SK-N-SH treated with all-trans-retinoic acid at 6 μM for 48 hours (cell line): ENCODE measurements around the gene STK40.

Experiments
- ESRRG ChIP-seq: fragments of 250-450 bp; sonication (Bioruptor Pico); IDR thresholded peaks from 2 replicates; pipeline ENCODE4 v1.6.1; 2021; ENCODE audit warnings: mild to moderate bottlenecking
- SNAI2 ChIP-seq: fragments of 250-450 bp; sonication (Bioruptor Pico); IDR thresholded peaks from 2 replicates; pipeline ENCODE4 v1.5.0; 2020; ENCODE audit warnings: mild to moderate bottlenecking, moderate library complexity
- TCF4 ChIP-seq: fragments of 250-450 bp; sonication (Bioruptor Pico); IDR thresholded peaks from 2 replicates; pipeline ENCODE4 v1.8.0; 2021; ENCODE audit warnings: mild to moderate bottlenecking, moderate library complexity, borderline replicate concordance
- ZFP30 ChIP-seq: fragments of 450-650 bp; formaldehyde crosslinking; IDR thresholded peaks from 2 replicates; pipeline ENCODE4 v1.5.0; 2022; ENCODE audit warnings: mild to moderate bottlenecking, moderate library complexity
- ZNF8 ChIP-seq: fragments of 450-650 bp; formaldehyde crosslinking; IDR thresholded peaks from 2 replicates; pipeline ENCODE4 v1.5.0; 2020; ENCODE audit warnings: mild to moderate bottlenecking, moderate library complexity
- TF ChIP-seq, protein P1 (sequence below): fragments of 250-450 bp; sonication (Bioruptor Pico); IDR thresholded peaks from 2 replicates; pipeline ENCODE4 v1.8.0; 2020; ENCODE audit warnings: mild to moderate bottlenecking, moderate library complexity, borderline replicate concordance

DNA sequence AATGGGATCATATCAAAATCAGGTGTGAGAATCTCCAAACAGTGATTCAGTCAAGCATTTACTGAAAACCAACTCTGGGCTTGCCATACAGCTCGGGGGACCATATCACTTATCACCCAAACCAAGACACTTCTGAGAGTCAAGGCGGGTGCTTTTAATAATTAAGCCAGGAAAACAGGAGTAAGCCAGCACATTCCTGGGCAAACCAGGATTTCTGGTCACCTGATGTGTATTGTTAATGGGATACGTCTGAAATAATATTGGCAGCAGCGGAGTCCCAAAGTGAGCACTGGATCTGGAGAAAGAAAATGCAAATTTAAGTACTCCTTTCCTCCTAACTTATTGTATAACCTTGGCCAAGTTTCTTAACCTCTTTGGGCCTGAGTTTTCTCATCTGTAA lies 46.9 kb upstream of the STK40 start:
- TF ChIP-seq TCF4 (CRISPR knock-in tag) (no peak), ZNF8 (CRISPR knock-in tag) (no peak), ESRRG (CRISPR knock-in tag) (no peak), SNAI2 (CRISPR knock-in tag) (no peak), ZFP30 (CRISPR knock-in tag) (no peak)
- TF ChIP-seq, protein P1, sequence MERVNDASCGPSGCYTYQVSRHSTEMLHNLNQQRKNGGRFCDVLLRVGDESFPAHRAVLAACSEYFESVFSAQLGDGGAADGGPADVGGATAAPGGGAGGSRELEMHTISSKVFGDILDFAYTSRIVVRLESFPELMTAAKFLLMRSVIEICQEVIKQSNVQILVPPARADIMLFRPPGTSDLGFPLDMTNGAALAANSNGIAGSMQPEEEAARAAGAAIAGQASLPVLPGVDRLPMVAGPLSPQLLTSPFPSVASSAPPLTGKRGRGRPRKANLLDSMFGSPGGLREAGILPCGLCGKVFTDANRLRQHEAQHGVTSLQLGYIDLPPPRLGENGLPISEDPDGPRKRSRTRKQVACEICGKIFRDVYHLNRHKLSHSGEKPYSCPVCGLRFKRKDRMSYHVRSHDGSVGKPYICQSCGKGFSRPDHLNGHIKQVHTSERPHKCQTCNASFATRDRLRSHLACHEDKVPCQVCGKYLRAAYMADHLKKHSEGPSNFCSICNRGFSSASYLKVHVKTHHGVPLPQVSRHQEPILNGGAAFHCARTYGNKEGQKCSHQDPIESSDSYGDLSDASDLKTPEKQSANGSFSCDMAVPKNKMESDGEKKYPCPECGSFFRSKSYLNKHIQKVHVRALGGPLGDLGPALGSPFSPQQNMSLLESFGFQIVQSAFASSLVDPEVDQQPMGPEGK (CRISPR knock-in tag), result no peak
